Keratinocyte (primary cell): ENCODE data around the gene ARHGEF6. TPM values are rescaled to one million over a fixed set of nuclear protein-coding genes. Genes with fewer than 3 reads are reported as not detected.

Experiments used
- DNase-seq: peaks from one replicate; pipeline ENCODE4 v3.0.0-alpha.2; 2011; ENCODE audit warnings: low read depth, missing footprints, low spot score
- FAIRE-seq: peaks from 2 replicates; lab custom pipeline; 2011; peaks lifted over from hg19 to GRCh38; lab: Jason Lieb, UNC
- H2AFZ ChIP-seq: 2 replicates; pipeline ENCODE4 v1.6.0; 2012; ENCODE audit warnings: low read length, control low read depth, inconsistent platforms; ENCODE audit not compliant: control insufficient read depth
- H3K27ac ChIP-seq: 2 replicates; pipeline ENCODE4 v1.5.1; 2011; ENCODE audit warnings: low read length; ENCODE audit not compliant: control insufficient read depth, insufficient read depth
- H3K27me3 ChIP-seq: 3 replicates; pipeline ENCODE4 v1.6.0; 2011; ENCODE audit warnings: low read length; ENCODE audit not compliant: control insufficient read depth, insufficient read depth; ENCODE audit errors: extremely low read depth
- H3K36me3 ChIP-seq, 2 experiments: 2 replicates in 1 of 2; 3 replicates in 1 of 2; pipeline ENCODE4 v1.5.1; 2011; ENCODE audit warnings: low read length in 2 of 2, mild to moderate bottlenecking in 1 of 2; ENCODE audit not compliant: control insufficient read depth in 2 of 2, insufficient read depth in 2 of 2; ENCODE audit errors: extremely low read depth in 1 of 2
- H3K4me1 ChIP-seq: 3 replicates; pipeline ENCODE4 v1.5.1; 2011; ENCODE audit warnings: low read length; ENCODE audit not compliant: control insufficient read depth, insufficient read depth; ENCODE audit errors: extremely low read depth
- H3K4me2 ChIP-seq: 3 replicates; pipeline ENCODE4 v1.6.0; 2011; ENCODE audit warnings: low read depth, low read length; ENCODE audit not compliant: control insufficient read depth, insufficient read depth; ENCODE audit errors: extremely low read depth
- H3K4me3 ChIP-seq, 3 experiments: fragments of 200-600 bp in 1 of 3; sonication (generic) in 1 of 3; 2 replicates in 2 of 3; 3 replicates in 1 of 3; pipeline ENCODE4 v1.5.1; 2011 to 2016; ENCODE audit warnings: low read length in 3 of 3, mild to moderate bottlenecking in 3 of 3, control low read depth in 2 of 3, inconsistent platforms in 1 of 3, low read depth in 1 of 3, mixed read lengths in 1 of 3, mixed run types in 1 of 3, moderate library complexity in 1 of 3; ENCODE audit not compliant: control insufficient read depth in 2 of 3, insufficient read depth in 2 of 3; ENCODE audit errors: extremely low read depth in 1 of 3
- H3K79me2 ChIP-seq: 2 replicates; pipeline ENCODE4 v1.6.0; 2012; ENCODE audit warnings: low read length; ENCODE audit not compliant: control insufficient read depth, insufficient read depth
- H3K9ac ChIP-seq: 3 replicates; pipeline ENCODE4 v1.6.0; 2011; ENCODE audit warnings: low read length; ENCODE audit not compliant: control insufficient read depth, insufficient read depth; ENCODE audit errors: extremely low read depth
- H3K9me1 ChIP-seq: 3 replicates; pipeline ENCODE4 v1.6.0; 2011; ENCODE audit warnings: low read length; ENCODE audit not compliant: control insufficient read depth, insufficient read depth; ENCODE audit errors: extremely low read depth
- H3K9me3 ChIP-seq: 2 replicates; pipeline ENCODE4 v1.5.1; 2012; ENCODE audit warnings: low read depth, low read length; ENCODE audit not compliant: control insufficient read depth
- H4K20me1 ChIP-seq: 3 replicates; pipeline ENCODE4 v1.6.0; 2011; ENCODE audit warnings: low read length; ENCODE audit not compliant: control insufficient read depth, insufficient read depth; ENCODE audit errors: extremely low read depth
- EZH2 ChIP-seq: IDR thresholded peaks from one replicate; pipeline ENCODE4 v1.6.1; 2012; ENCODE audit warnings: inconsistent platforms, mild to moderate bottlenecking, low read length, moderate library complexity
- dilution Hi-C: fragments of 300-500 bp; cut with MboI; formaldehyde crosslinking; loops from one replicate; pipeline ENCODE4 v1.7.0; 2020; ENCODE audit warnings: low sequenced_read_pairs; ENCODE audit not compliant: extremely low pct_ligation_motif_present
- polyA plus RNA-seq, 5 experiments: library from polyadenylated mRNA; depleted of rRNA in 3 of 5; stranded (reverse) in 3 of 5; stranded (forward) in 1 of 5; unstranded in 1 of 5; fragments of >200 nt; gene quantifications; 1 replicate in 1 of 5; 2 replicates in 3 of 5; 3 replicates in 1 of 5; pipeline versions ENCODE4 v1.2.1 to v1.2.3, GENCODE V29; 2011 to 2012; ENCODE audit warnings: missing spikeins in 2 of 5, low read depth in 1 of 5, low replicate concordance in 1 of 5
- TF ChIP-seq, protein P1 (sequence below), 3 experiments: IDR thresholded peaks in 1 of 3; conservative IDR thresholded peaks in 1 of 3; optimal IDR thresholded peaks in 1 of 3; 2 replicates in 2 of 3; 3 replicates in 1 of 3; pipeline versions ENCODE3 to v1.5.1; 2011; ENCODE audit warnings: low read length in 3 of 3, mild to moderate bottlenecking in 3 of 3, moderate library complexity in 2 of 3, control low read depth in 1 of 3, inconsistent platforms in 1 of 3; ENCODE audit not compliant: insufficient read depth in 2 of 3; ENCODE audit errors: extremely low read depth in 1 of 3

Gene ARHGEF6
- polyA plus RNA-seq, 1 donor (not counting 4 experiments of a cell fraction or from before 2014, with no cell fraction given) = 0.18 TPM

DNA sequence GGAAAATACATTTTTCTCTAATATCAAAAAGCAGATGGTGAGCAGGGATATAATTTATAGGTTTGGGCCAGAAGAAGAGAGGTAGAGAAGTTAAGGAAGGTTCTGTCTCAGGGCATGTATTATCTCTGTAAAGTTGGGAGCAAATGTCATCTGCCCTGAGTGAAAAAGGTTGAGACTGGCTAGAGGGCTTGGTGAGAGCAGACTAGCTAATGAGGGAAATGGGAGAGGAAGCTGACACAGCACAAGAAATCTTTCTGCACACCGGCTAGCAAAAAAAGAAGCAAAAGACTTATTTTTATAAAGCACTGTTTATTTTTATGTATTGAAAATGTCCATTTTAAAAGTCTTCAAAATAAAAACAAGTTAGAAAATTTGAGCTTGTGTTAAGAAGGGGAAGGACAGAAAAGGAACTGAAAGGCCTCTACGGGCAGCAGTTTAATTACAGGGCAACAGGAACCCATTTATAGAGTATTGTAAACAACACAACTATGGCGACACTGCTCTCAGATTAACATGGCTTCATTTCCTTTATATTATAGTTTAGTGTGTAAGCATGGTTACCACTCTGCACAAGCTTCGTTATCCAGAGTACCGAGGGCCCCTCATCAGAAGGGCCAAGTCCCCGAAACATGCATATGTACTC is 115.4 kb downstream of the ARHGEF6 start:
- H3K27me3 ChIP-seq = no peaks in the 10 kb centered on the region
- no peaks in the 10 kb centered on the region for H3K9me1 ChIP-seq
- H3K27ac ChIP-seq = no peak overlapping the region
- H3K36me3 ChIP-seq = no peaks in the 10 kb centered on the region
- no peaks in the 10 kb centered on the region for H3K9me3 ChIP-seq
- no peaks in the 10 kb centered on the region for H4K20me1 ChIP-seq
- no peak overlapping the region for H3K4me3 ChIP-seq
- no peaks in the 10 kb centered on the region for H3K4me1 ChIP-seq
- H2AFZ ChIP-seq = no peak overlapping the region
- H3K79me2 ChIP-seq = no peaks in the 10 kb centered on the region
- dilution Hi-C loops = no loop called here
- H3K4me2 ChIP-seq = no peak overlapping the region
- TF ChIP-seq EZH2 = no peak
- TF ChIP-seq, protein P1, sequence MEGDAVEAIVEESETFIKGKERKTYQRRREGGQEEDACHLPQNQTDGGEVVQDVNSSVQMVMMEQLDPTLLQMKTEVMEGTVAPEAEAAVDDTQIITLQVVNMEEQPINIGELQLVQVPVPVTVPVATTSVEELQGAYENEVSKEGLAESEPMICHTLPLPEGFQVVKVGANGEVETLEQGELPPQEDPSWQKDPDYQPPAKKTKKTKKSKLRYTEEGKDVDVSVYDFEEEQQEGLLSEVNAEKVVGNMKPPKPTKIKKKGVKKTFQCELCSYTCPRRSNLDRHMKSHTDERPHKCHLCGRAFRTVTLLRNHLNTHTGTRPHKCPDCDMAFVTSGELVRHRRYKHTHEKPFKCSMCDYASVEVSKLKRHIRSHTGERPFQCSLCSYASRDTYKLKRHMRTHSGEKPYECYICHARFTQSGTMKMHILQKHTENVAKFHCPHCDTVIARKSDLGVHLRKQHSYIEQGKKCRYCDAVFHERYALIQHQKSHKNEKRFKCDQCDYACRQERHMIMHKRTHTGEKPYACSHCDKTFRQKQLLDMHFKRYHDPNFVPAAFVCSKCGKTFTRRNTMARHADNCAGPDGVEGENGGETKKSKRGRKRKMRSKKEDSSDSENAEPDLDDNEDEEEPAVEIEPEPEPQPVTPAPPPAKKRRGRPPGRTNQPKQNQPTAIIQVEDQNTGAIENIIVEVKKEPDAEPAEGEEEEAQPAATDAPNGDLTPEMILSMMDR (optimal IDR thresholded peaks at IDR 0.05 in 1 of 3, IDR thresholded peaks at IDR 0.05 in 1 of 3, conservative IDR thresholded peaks at IDR 0.05 in 1 of 3; ENCODE audit: extremely low read depth in 1 of 3, insufficient read depth in 2 of 3, low read length in 3 of 3) = no peak
- H3K9ac ChIP-seq = no peak overlapping the region
- FAIRE-seq (no peak), DNase-seq (no peak)

DNA sequence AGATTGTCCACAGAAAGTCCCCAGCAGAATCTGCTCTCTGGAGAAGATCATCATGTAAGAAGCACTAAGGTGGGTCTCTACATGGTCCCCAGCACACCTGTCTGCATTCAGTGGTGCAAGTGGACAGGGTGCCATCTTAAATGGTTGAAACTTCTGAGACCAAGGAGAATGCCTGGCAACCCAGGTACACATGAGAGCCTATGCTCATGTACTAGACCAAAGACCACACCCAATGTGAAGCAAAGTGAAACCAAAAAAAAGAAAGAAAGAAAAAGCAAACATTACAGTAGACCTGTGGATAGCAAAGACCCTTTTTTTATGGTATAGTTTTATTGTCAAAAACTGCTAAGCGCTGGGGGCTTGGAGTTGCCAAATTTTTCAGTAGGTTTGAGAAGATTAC is 117.8 kb downstream of the ARHGEF6 start:
- Histone ChIP-seq H3K36me3 (no peaks in the 10 kb centered on the region), H2AFZ (no peak overlapping the region), H3K9me1 (no peaks in the 10 kb centered on the region), H3K9ac (no peak overlapping the region), H3K27me3 (no peaks in the 10 kb centered on the region), H3K4me3 (no peak overlapping the region), H3K4me1 (no peaks in the 10 kb centered on the region), H3K9me3 (no peaks in the 10 kb centered on the region), H3K79me2 (no peaks in the 10 kb centered on the region), H4K20me1 (no peaks in the 10 kb centered on the region), H3K4me2 (no peak overlapping the region), H3K27ac (no peak overlapping the region)
- dilution Hi-C loops = no loop called here
- FAIRE-seq (no peak), DNase-seq (no peak)
- TF ChIP-seq EZH2 = no peak
- TF ChIP-seq, protein P1 (optimal IDR thresholded peaks at IDR 0.05 in 1 of 3, IDR thresholded peaks at IDR 0.05 in 1 of 3, conservative IDR thresholded peaks at IDR 0.05 in 1 of 3; ENCODE audit: extremely low read depth in 1 of 3, insufficient read depth in 2 of 3, low read length in 3 of 3) = no peak
